MM.1S (cell line): Measurements from ENCODE around the gene PAK4.

ENCODE experiments used
- EZH2 ChIP-seq: fragments of 300-600 bp; sonication (generic); optimal IDR thresholded peaks from 2 replicates; pipeline ENCODE3; 2017; ENCODE audit warnings: low read depth, mild to moderate bottlenecking, antibody characterized with exemption, low read length, mixed read lengths
- EZH2phosphoT487 ChIP-seq: fragments of 300-600 bp; sonication (generic); IDR thresholded peaks from 2 replicates; pipeline ENCODE4 v1.6.1; 2018; ENCODE audit warnings: antibody characterized with exemption, low read length
- TF ChIP-seq, protein P1 (sequence below): fragments of 300-600 bp; sonication (generic); IDR thresholded peaks from 2 replicates; pipeline ENCODE4 v1.5.1; 2016; ENCODE audit warnings: antibody characterized with exemption, low read length, mixed read lengths

DNA sequence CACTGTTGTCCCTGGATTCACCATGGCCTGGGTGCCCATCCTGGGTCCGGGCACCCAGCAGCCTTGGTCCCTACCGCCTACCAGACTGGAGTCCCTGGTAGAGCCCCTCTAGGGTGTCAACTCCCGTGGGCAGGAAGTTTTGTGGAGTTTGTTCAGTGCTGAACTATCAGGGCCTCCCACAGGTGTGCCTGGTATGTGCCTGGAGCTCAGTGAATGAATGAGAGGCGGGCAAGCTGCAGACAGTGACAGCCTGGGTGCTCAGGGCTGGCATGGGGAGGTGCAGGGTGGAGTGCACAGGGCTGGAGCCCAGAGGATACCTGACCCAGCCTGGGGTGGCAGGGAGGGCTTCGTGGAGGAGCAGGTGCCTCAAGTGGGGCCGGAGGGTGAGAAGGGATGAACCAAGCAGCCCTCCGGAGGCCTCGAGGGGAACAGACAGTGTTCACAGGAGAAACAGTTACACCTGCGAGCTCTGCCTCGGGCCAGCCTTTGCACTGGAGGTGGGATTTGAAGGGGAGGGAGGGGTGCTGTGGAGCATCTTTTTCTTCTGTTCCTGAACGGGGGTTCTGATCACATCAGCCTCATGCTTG is 29.6 kb downstream of the PAK4 start:
- TF ChIP-seq, protein P1, sequence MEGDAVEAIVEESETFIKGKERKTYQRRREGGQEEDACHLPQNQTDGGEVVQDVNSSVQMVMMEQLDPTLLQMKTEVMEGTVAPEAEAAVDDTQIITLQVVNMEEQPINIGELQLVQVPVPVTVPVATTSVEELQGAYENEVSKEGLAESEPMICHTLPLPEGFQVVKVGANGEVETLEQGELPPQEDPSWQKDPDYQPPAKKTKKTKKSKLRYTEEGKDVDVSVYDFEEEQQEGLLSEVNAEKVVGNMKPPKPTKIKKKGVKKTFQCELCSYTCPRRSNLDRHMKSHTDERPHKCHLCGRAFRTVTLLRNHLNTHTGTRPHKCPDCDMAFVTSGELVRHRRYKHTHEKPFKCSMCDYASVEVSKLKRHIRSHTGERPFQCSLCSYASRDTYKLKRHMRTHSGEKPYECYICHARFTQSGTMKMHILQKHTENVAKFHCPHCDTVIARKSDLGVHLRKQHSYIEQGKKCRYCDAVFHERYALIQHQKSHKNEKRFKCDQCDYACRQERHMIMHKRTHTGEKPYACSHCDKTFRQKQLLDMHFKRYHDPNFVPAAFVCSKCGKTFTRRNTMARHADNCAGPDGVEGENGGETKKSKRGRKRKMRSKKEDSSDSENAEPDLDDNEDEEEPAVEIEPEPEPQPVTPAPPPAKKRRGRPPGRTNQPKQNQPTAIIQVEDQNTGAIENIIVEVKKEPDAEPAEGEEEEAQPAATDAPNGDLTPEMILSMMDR: no peak
- TF ChIP-seq EZH2 (no peak), EZH2phosphoT487 (no peak)
